H54 (cell line): ENCODE results near the gene PALS2.

Experiments
- DNase-seq: peaks from one replicate; pipeline ENCODE4 v3.0.0; 2011; ENCODE audit warnings: low spot score, mixed read lengths; ENCODE audit not compliant: insufficient read length
- FAIRE-seq: peaks from 3 replicates; lab custom pipeline; 2011; peaks lifted over from hg19 to GRCh38; lab: Jason Lieb, UNC
- POLR2A ChIP-seq: IDR thresholded peaks from 2 replicates; pipeline ENCODE4 v1.6.1; 2011; ENCODE audit warnings: low read depth, mild to moderate bottlenecking, low read length

The PALS2 gene, protein sequence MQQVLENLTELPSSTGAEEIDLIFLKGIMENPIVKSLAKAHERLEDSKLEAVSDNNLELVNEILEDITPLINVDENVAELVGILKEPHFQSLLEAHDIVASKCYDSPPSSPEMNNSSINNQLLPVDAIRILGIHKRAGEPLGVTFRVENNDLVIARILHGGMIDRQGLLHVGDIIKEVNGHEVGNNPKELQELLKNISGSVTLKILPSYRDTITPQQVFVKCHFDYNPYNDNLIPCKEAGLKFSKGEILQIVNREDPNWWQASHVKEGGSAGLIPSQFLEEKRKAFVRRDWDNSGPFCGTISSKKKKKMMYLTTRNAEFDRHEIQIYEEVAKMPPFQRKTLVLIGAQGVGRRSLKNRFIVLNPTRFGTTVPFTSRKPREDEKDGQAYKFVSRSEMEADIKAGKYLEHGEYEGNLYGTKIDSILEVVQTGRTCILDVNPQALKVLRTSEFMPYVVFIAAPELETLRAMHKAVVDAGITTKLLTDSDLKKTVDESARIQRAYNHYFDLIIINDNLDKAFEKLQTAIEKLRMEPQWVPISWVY

GRCh38 chr7:24572997-24573553, at the start of gene PALS2:
TSS of gene PALS2 (plus strand) at chr7:24573452. CDS start at chr7:24623668, 50,216 bp downstream.
- TF ChIP-seq POLR2A: peak; percentile 81
- peak; percentile 89 for DNase-seq
- FAIRE-seq: no peak

GRCh38 chr7:24531255-24531654, 42.0 kb upstream of the PALS2 start:
- TF ChIP-seq POLR2A: no peak
- no peak for DNase-seq
- no peak for FAIRE-seq

DNA sequence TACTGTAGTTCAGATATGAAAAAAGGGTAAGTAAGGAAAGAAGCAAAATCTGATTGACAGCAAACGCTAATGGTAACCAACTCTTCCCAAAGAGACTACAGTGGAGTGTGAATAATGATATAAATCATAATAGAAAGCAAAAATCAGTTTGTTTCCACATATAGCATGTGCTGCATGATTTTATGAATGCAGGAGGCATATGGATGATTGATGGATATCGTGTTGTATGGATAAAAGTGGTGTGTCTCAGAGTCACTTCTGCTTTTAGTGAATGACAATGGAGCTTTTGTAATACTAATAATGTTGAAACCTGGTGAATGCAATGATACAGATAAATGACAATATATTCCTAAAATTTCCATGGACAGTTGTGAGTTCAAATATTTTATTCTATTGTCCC, 36.6 kb upstream of the PALS2 start:
- FAIRE-seq: no peak
- DNase-seq: no peak
- no peak for TF ChIP-seq POLR2A

DNA sequence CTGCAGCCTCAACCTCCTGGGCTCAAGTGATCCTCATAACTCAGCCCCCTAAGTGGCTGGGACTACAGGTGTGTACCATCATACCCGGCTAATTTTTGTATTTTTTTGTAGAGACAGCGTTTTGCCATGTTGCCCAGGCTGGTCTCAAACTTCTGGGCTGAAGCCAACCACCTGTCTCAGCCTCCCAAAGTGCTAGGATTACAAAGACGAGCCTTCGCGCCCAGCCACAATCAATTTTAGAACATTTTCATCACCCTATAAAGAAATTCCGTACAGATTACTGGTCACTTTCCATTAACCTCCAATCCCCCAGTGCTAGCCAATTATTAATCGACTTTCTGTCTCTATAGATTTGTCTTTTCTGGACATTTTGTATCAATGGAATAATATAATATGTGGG, 32.3 kb upstream of the PALS2 start:
- no peak for TF ChIP-seq POLR2A
- no peak for FAIRE-seq
- no peak for DNase-seq

DNA sequence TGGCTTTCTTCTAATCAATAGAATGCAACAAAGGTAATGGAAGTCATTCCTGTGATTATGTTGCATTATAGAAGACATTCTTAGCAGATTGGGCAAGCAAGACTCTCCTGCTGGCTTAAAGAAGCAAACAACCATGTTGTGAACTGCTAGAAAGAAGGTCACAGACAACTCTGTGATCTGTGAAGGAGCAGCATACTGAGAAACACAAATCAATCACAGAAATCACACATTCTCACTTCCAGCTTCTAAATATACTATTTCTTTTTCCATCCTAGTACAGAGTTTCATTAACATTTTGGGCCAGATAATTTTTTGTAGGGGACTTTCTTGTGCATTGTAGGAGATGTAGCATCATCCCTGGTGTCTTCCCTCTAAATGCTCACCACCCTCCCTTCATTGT, 28.0 kb upstream of the PALS2 start:
- no peak for FAIRE-seq
- no peak for TF ChIP-seq POLR2A

GRCh38 chr7:24548390-24548789, 24.9 kb upstream of the PALS2 start:
- FAIRE-seq (no peak), DNase-seq (no peak)

More for the DNA sequence above, 28.0 kb upstream of the PALS2 start:
- no peak for DNase-seq

GRCh38 chr7:24549991-24550390, 23.3 kb upstream of the PALS2 start:
- no peak for FAIRE-seq
- no peak for DNase-seq
- TF ChIP-seq POLR2A: no peak

More at GRCh38 chr7:24548390-24548789, 24.9 kb upstream of the PALS2 start:
- TF ChIP-seq POLR2A: no peak

DNA sequence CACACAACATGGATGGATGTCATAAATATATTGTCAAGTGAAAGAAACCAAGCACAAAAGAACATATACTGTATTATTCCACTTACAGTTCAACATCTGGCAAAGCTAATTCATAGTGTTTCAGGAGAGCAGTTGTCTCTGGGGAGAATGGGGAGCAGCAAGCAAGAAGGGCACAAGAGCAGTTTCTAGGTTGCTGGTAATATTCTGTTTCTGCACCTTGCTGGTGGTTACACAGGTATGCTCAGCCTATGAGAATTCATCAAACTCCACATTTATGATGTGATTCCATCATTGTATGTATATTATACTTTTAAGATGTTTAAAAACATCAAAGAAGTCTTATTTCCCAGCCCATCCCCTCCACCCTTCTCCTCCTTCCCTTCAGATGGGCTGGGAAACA, 18.1 kb upstream of the PALS2 start:
- no peak for TF ChIP-seq POLR2A
- FAIRE-seq (peak; percentile 72), DNase-seq (no peak)

DNA sequence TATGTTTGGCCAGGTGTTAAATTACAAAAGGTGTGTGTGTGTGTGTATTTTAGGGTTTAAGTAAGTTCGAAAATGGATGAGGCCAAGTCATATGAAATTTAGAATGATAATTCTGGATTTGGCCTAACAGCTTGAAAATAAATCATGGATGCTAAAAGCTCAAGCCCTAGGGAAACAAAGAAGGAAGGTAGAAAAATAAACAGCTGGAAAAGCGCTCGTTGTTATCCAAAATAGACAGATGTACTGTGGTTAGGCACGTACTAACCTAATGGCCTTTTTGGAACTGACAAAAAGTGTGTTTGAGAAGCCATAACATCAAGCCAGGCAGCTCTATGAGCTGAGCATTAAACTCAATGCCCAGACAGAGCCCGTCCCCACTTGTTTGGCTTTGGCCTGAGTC, 17.5 kb upstream of the PALS2 start:
- FAIRE-seq (no peak), DNase-seq (no peak)
- TF ChIP-seq POLR2A: no peak

DNA sequence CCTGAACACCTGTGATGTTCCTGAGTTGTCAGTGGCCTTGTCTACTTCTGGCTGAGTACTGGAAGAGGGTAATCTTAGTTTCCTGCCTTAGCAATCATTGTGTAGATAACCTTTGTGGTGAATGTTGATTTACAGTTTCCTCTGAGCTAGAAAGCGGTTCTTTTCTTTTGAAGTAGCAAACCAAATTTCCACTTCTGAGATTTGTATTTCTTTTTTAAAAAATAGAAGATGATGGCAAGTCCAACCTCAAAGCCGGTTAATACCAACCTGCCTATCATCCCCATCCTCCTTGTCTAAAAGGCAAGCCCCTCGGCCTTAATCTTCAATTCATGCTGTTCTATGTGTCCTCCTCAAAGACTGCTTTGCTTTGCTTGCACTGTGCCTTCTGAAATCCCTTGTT, 12.5 kb upstream of the PALS2 start:
- DNase-seq: no peak
- no peak for TF ChIP-seq POLR2A
- FAIRE-seq: no peak

DNA sequence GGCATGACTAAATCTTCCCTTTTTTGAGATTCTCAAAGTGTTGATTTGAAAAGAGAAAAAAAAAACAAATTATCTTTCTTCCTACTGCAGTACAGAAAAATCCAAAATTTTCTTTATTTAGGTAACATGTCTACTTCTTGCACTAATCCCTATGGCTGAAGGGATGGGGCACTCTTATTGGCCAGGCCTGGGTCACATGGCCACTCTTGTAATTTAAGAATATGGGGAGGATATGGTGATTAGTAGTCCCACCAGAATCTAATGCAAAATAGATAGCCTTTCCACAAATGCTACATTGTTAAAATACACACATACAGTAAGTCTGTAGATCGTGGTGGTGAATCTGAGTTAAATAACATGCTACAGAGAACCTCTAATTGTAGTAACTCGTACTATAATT, 7.0 kb upstream of the PALS2 start:
- TF ChIP-seq POLR2A: no peak
- FAIRE-seq (peak; percentile 53), DNase-seq (no peak)

GRCh38 chr7:24570983-24571382, 2.3 kb upstream of the PALS2 start:
- no peak for TF ChIP-seq POLR2A
- DNase-seq (no peak), FAIRE-seq (no peak)

DNA sequence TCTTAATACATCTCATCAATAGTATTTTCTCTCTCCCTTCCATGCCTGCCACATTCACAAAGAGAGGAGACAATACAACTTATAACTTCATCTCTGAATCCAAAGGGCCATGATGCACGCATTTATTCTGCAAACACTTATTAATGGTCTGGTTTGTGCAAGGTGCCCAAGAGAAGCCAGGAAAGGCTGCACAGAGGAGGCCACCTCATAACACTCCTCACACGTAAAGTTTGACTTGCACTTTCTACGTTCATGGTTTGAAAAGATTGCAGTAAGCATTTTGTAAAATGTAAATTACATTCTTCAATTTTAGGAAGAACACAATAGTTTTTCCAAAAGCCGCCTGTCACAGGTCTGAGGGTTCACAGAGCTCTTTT, 1.2 kb upstream of the PALS2 start:
- no peak for FAIRE-seq

DNA sequence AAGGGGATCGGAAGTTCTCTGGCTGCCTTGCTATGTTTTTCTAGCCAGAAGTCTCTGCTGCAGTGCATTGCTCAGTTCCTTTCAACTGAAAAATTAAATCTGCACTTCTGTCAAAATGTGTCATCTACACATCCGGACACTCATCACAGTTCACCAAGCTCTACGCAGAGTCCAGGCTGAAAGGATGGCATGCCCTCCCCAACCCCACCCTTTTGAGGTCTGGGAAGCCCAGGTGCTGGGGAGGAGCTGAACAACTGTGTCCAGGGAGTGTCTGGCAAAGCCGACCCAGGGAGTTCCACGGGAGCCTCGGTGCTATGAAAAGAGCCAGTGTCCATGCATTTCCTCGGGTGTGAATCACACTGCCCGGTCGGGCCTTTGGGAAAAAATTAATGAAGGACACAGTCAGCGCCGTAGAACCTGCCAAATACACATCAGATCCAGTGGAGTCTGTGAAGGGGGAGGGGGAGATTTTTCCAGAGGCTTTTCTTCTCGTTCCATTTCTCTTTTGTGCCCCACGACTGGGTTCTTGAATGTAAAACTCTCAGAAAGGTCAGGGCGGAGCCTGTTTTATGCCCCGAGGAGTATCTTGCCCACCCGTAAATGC, 757 bp upstream of the PALS2 start:
- DNase-seq (peak; percentile 92), FAIRE-seq (peak; percentile 92)
- no peak for TF ChIP-seq POLR2A

More for the DNA sequence above, 1.2 kb upstream of the PALS2 start:
- no peak for TF ChIP-seq POLR2A
- no peak for DNase-seq
